Progenitor cell of endocrine pancreas (in vitro differentiated cells): ENCODE measurements around the gene F10. TPM values are rescaled to one million over a fixed set of nuclear protein-coding genes. Genes with fewer than 3 reads are reported as not detected.
A peak's percentile ranks its signal among the peaks of the same experiment; 100 is the strongest.

ENCODE experiments used
- DNase-seq: peaks from one replicate; pipeline ENCODE4 v3.0.0; 2021; ENCODE audit warnings: low spot score; ENCODE audit not compliant: unreplicated experiment
- H3K27ac Mint-ChIP-seq: 2 replicates; pipeline ENCODE4 v1.8.0; 2021; ENCODE audit warnings: mild to moderate bottlenecking, moderate library complexity, mixed read lengths
- H3K27me3 Mint-ChIP-seq: 2 replicates; pipeline ENCODE4 v1.8.0; 2021; ENCODE audit warnings: mixed read lengths
- H3K36me3 Mint-ChIP-seq: 2 replicates; pipeline ENCODE4 v1.8.0; 2022; ENCODE audit warnings: mixed read lengths; ENCODE audit not compliant: insufficient read depth
- H3K4me1 Mint-ChIP-seq: 2 replicates; pipeline ENCODE4 v1.8.0; 2021; ENCODE audit warnings: low read depth, mixed read lengths
- H3K4me3 Mint-ChIP-seq: 2 replicates; pipeline ENCODE4 v1.8.0; 2021; ENCODE audit warnings: low read depth, mild to moderate bottlenecking, moderate library complexity, mixed read lengths
- H3K9me3 Mint-ChIP-seq: 2 replicates; pipeline ENCODE4 v1.8.0; 2021; ENCODE audit warnings: low read depth, mixed read lengths
- CTCF ChIP-seq: fragments of 200-600 bp; sonication (generic); IDR thresholded peaks from one replicate; pipeline ENCODE4 v1.5.0; 2021; ENCODE audit warnings: antibody characterized with exemption, mild to moderate bottlenecking; ENCODE audit not compliant: unreplicated experiment
- total RNA-seq: library from RNA; stranded (reverse); gene quantifications from 2 replicates; pipeline ENCODE4 v1.2.1, GENCODE V29; 2021

Gene F10
- total RNA-seq, 1 donor from 2014 or later, result 30.2 TPM

DNA sequence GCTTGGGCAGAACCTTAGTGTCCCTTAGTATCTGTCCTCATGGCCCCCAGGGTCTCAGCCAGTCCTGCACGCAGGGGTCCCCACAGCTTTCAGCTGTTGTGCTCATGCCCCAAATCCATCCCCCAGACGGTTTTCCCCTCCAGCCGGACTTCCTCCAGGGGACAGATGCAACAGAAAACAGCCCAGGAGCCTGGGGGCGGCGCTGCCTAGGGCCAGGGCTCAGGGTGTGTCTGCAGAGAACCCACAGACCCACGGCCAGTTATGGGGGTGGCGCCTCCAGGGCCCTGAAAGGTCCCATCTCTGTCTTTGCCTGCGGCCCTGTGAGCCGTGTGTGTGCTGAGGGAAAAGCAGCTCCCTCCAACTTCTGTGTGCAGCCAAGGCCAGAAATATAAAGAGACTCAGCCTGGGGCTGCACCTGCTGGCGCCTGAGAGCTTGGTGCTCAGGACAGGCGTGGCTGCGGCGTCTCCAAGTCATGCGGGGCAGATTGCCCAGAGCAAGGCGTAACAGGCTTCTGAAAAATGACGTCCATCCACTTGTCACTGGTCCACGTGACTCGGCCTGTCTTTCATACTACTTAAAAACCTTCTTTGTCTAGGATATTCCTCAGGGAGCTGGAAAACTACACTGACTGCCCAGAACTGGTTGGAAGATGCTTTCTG is 39.1 kb upstream of the F10 start:
- H3K4me3 Mint-ChIP-seq, result no peak overlapping the region
- no peaks in the 10 kb centered on the region for H3K9me3 Mint-ChIP-seq
- TF ChIP-seq CTCF, result no peak
- H3K36me3 Mint-ChIP-seq, result peaks cover 6% of the 10 kb centered on the region
- H3K27me3 Mint-ChIP-seq, result no peaks in the 10 kb centered on the region
- H3K4me1 Mint-ChIP-seq, result no peaks in the 10 kb centered on the region
- peak overlapping the region; percentile 52 for H3K27ac Mint-ChIP-seq
- no peak for DNase-seq

GRCh38 chr13:113084094-113084942 is 38.3 kb upstream of the F10 start:
- H3K36me3 Mint-ChIP-seq, result peaks cover 7% of the 10 kb centered on the region
- no peaks in the 10 kb centered on the region for H3K4me1 Mint-ChIP-seq
- peak; percentile 36 for TF ChIP-seq CTCF
- no peak for DNase-seq
- H3K9me3 Mint-ChIP-seq, result no peaks in the 10 kb centered on the region
- H3K27me3 Mint-ChIP-seq, result no peaks in the 10 kb centered on the region
- H3K27ac Mint-ChIP-seq, result no peak overlapping the region
- H3K4me3 Mint-ChIP-seq, result no peak overlapping the region

DNA sequence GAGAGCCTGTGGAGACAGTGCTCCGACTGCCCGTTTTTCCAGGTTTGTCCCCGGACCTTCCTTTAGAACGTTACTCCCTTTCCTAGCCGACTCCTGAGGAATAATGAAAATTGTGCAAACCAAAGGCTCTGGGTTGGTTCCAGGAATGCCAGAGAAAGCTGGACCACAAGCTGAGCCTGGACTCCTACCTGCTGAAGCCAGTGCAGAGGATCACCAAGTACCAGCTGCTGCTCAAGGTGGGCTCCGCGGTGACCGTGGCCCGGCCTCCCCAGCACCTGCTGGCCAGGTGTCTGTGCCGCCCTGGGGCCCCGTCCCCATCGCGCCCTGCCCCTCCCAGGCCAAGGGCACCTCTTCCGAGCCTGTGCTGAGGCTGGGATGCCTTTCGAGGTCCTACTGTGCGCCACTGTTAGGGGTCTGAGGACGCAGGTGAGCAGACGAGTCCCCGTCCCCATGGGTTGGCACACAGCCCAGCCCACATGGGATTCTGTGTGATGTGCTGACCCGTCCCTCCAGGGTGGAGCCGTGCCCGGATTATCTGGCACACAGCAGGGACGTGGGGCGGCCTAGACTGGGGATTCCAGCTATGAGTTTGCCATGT is 37.6 kb upstream of the F10 start:
- TF ChIP-seq CTCF, result no peak
- H3K4me3 Mint-ChIP-seq, result no peak overlapping the region
- no peaks in the 10 kb centered on the region for H3K4me1 Mint-ChIP-seq
- H3K9me3 Mint-ChIP-seq, result no peaks in the 10 kb centered on the region
- H3K36me3 Mint-ChIP-seq, result peaks cover 5% of the 10 kb centered on the region
- no peak overlapping the region for H3K27ac Mint-ChIP-seq
- DNase-seq, result no peak
- no peaks in the 10 kb centered on the region for H3K27me3 Mint-ChIP-seq

DNA sequence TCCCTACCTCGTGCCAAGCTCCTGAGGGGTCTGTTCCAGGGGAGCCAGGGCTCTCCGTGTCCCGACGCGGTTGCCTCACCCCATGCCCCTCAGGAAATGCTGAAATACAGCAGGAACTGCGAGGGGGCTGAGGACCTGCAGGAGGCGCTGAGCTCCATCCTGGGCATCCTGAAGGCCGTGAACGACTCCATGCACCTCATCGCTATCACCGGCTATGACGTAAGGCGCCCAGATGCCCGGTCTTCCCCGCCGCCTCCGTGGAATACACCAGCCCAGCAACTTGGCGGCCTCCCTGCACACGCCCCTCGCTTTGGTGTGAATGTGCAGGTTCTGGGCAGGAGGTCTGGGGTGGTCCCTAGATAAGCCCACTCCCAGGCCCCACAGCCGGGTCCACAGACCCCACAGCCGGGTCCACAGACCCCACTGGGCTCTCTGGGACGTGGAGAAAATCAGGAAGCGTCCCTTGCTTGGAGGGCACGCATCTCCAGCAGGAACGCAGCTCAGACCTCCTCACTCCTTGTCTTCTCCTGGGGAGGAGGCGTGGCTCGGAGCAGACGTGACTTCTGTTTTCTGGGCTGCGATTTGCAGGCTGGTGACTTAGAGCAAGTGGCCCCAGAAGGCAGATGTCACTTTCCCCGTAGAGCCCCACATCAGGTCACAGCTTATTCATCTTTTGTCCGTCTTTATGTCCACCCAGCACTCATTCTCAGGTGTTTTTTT is 36.4 kb upstream of the F10 start:
- no peaks in the 10 kb centered on the region for H3K27me3 Mint-ChIP-seq
- no peak overlapping the region for H3K4me3 Mint-ChIP-seq
- no peaks in the 10 kb centered on the region for H3K9me3 Mint-ChIP-seq
- DNase-seq, result no peak
- no peaks in the 10 kb centered on the region for H3K4me1 Mint-ChIP-seq
- peaks cover 10% of the 10 kb centered on the region for H3K36me3 Mint-ChIP-seq
- no peak for TF ChIP-seq CTCF
- H3K27ac Mint-ChIP-seq, result no peak overlapping the region
